Upper lobe of left lung (tissue), 6 donors: ENCODE data around the gene PDE4B. TPM values are rescaled to one million over a fixed set of nuclear protein-coding genes. Genes with fewer than 3 reads are reported as not detected.

Source experiments
- ATAC-seq, 2 donors: fragments of 200-7000 bp; cut with Tn5 transposase; one replicate each; pipeline ENCODE4 v1.9.1; 2022; ENCODE audit warnings: mild to moderate bottlenecking in 2 of 2, moderate library complexity in 2 of 2; ENCODE audit not compliant: low FRiP score in 2 of 2
- DNase-seq, 2 donors: peaks; one replicate each; pipeline ENCODE4 v3.0.0-alpha.2; 2019 to 2020
- H3K27ac ChIP-seq, 4 donors: fragments of 200-600 bp; sonication (generic); one replicate each; pipeline ENCODE4 v1.5.1; 2016 to 2019
- H3K27me3 ChIP-seq, 4 donors: fragments of 200-600 bp; sonication (generic); one replicate each; pipeline ENCODE4 v1.5.1; 2017 to 2019
- H3K36me3 ChIP-seq, 4 donors: fragments of 200-600 bp; sonication (generic); one replicate each; pipeline ENCODE4 v1.5.1; 2016 to 2019
- H3K4me1 ChIP-seq, 4 donors: fragments of 200-600 bp; sonication (generic); one replicate each; pipeline ENCODE4 v1.5.1; 2018 to 2019
- H3K4me3 ChIP-seq, 4 donors: fragments of 200-600 bp; sonication (generic); one replicate each; pipeline ENCODE4 v1.5.1; 2017 to 2019; ENCODE audit warnings: mild to moderate bottlenecking in 2 of 4, moderate library complexity in 1 of 4
- H3K9me3 ChIP-seq, 4 donors: fragments of 200-600 bp; sonication (generic); one replicate each; pipeline ENCODE4 v1.5.1; 2018 to 2019
- CTCF ChIP-seq, 6 experiments: fragments of 450-650 bp in 4 of 6; fragments of 200-600 bp in 2 of 6; sonication (generic) in 2 of 6; IDR thresholded peaks; one replicate each; pipeline ENCODE4 v1.5.1; 2016 to 2019; ENCODE audit warnings: antibody characterized with exemption in 6 of 6
- EP300 ChIP-seq, 4 donors: sonication (generic); formaldehyde crosslinking; IDR thresholded peaks; one replicate each; pipeline ENCODE4 v1.5.1; 2017; ENCODE audit warnings: antibody characterized with exemption in 4 of 4, control low read depth in 2 of 4
- POLR2A ChIP-seq, 4 donors: fragments of 450-650 bp; IDR thresholded peaks; one replicate each; pipeline ENCODE4 v1.5.1; 2016 to 2017; ENCODE audit warnings: antibody characterized with exemption in 4 of 4, mild to moderate bottlenecking in 2 of 4
- POLR2AphosphoS5 ChIP-seq, 2 donors: sonication (generic); formaldehyde crosslinking; IDR thresholded peaks; one replicate each; pipeline ENCODE4 v1.5.1; 2017; ENCODE audit warnings: antibody characterized with exemption in 2 of 2
- WGBS, 2 donors: methylation state at CpG; one replicate each; pipeline ENCODE4 v1.1.5; 2017 to 2018; 5-methylcytosine and 5-hydroxymethylcytosine counted together
- total RNA-seq, 6 donors: library from RNA; depleted of rRNA in 4 of 6; stranded (reverse); fragments of >200 nt in 4 of 6; gene quantifications; one replicate each; pipeline versions ENCODE4 v1.1.0 to v1.2.1, GENCODE V29; 2016 to 2021
- donor health status: DM: no; HTN: no; CAD: no; lungs with moderate emphysema.
- donor health status: DM: no; HTN: yes; CAD: no; lungs with severe emphysema.

The PDE4B gene
- total RNA-seq, 6 donors from 2014 or later: 8.1 to 61.6 (median 15.9) TPM

GRCh38 chr1:66137235-66137634 is 344.5 kb downstream of the PDE4B start:
- no peak overlapping the region for H3K4me3 ChIP-seq
- H3K36me3 ChIP-seq: no peaks in the 10 kb centered on the region
- 38 to 52% methylated on average over 2 of the region's 2 CpGs for WGBS, 2 donors
- no peaks in the 10 kb centered on the region for H3K27me3 ChIP-seq
- TF ChIP-seq POLR2AphosphoS5 (IDR thresholded peaks at IDR 0.05) (no peak), CTCF (IDR thresholded peaks at IDR 0.05) (no peak), EP300 (IDR thresholded peaks at IDR 0.05) (no peak), POLR2A (IDR thresholded peaks at IDR 0.05) (no peak)
- no peaks in the 10 kb centered on the region for H3K9me3 ChIP-seq
- DNase-seq (no peak), ATAC-seq (peak in 1 of 2 donors; percentile 69)
- peaks cover 0 to 3% (median 0%) of the 10 kb centered on the region in 4 donors for H3K4me1 ChIP-seq
- H3K27ac ChIP-seq: no peak overlapping the region

- Histone ChIP-seq H3K27ac (no peak overlapping the region), H3K9me3 (no peaks in the 10 kb centered on the region), H3K36me3 (no peaks in the 10 kb centered on the region), H3K4me3 (no peak overlapping the region), H3K4me1 (peaks cover 0 to 3% (median 0%) of the 10 kb centered on the region in 4 donors), H3K27me3 (no peaks in the 10 kb centered on the region)
- ATAC-seq (no peak), DNase-seq (no peak)
- TF ChIP-seq POLR2A (IDR thresholded peaks at IDR 0.05) (no peak), CTCF (IDR thresholded peaks at IDR 0.05) (no peak), EP300 (IDR thresholded peaks at IDR 0.05) (no peak), POLR2AphosphoS5 (IDR thresholded peaks at IDR 0.05) (no peak)
Measured at GRCh38 chr1:66138613-66139012, 345.9 kb downstream of the PDE4B start.

- DNase-seq: peak in 1 of 2 donors; percentile 76
Measured at GRCh38 chr1:66140072-66140471, 347.4 kb downstream of the PDE4B start.

GRCh38 chr1:66143651-66144050 is 351.0 kb downstream of the PDE4B start:
- Histone ChIP-seq H3K27ac (no peak overlapping the region), H3K27me3 (no peaks in the 10 kb centered on the region), H3K36me3 (no peaks in the 10 kb centered on the region), H3K9me3 (no peaks in the 10 kb centered on the region), H3K4me3 (no peak overlapping the region), H3K4me1 (peaks cover 0 to 3% (median 0%) of the 10 kb centered on the region in 4 donors)
- ATAC-seq: no peak
- no peak for DNase-seq
- 63 to 64% methylated on average over 2 of the region's 2 CpGs for WGBS, 2 donors
- TF ChIP-seq POLR2AphosphoS5 (IDR thresholded peaks at IDR 0.05): no peak
- no peak for TF ChIP-seq CTCF (IDR thresholded peaks at IDR 0.05)
- no peak for TF ChIP-seq POLR2A (IDR thresholded peaks at IDR 0.05)
- no peak for TF ChIP-seq EP300 (IDR thresholded peaks at IDR 0.05)

More at GRCh38 chr1:66140072-66140471, 347.4 kb downstream of the PDE4B start:
- no peak overlapping the region for H3K4me3 ChIP-seq
- H3K9me3 ChIP-seq: no peaks in the 10 kb centered on the region
- TF ChIP-seq CTCF (IDR thresholded peaks at IDR 0.05) (no peak), POLR2AphosphoS5 (IDR thresholded peaks at IDR 0.05) (no peak), EP300 (IDR thresholded peaks at IDR 0.05) (peak in 1 of 4 donors; percentile 44), POLR2A (IDR thresholded peaks at IDR 0.05) (no peak)
- WGBS, 2 donors: 32 to 37% methylated on average over 5 of the region's 5 CpGs
- no peak for ATAC-seq
- no peaks in the 10 kb centered on the region for H3K36me3 ChIP-seq
- H3K27ac ChIP-seq: no peak overlapping the region
- peaks cover 0 to 3% (median 0%) of the 10 kb centered on the region in 4 donors for H3K4me1 ChIP-seq
- H3K27me3 ChIP-seq: no peaks in the 10 kb centered on the region

GRCh38 chr1:66147226-66147835 is 354.6 kb downstream of the PDE4B start:
- TF ChIP-seq CTCF (IDR thresholded peaks at IDR 0.05) (no peak), POLR2A (IDR thresholded peaks at IDR 0.05) (no peak), POLR2AphosphoS5 (IDR thresholded peaks at IDR 0.05) (no peak), EP300 (IDR thresholded peaks at IDR 0.05) (no peak)
- H3K9me3 ChIP-seq: no peaks in the 10 kb centered on the region
- H3K27me3 ChIP-seq: no peaks in the 10 kb centered on the region
- ATAC-seq: no peak
- H3K4me3 ChIP-seq: no peak overlapping the region
- no peaks in the 10 kb centered on the region for H3K4me1 ChIP-seq
- DNase-seq: no peak
- no peak overlapping the region for H3K27ac ChIP-seq
- H3K36me3 ChIP-seq: no peaks in the 10 kb centered on the region
- WGBS, 2 donors: 87 to 89% methylated on average over 4 of the region's 4 CpGs
